ENCODE results near the gene MTOR. TPM values are rescaled to one million over a fixed set of nuclear protein-coding genes. Genes with fewer than 3 reads are reported as not detected.

Gene MTOR
- total RNA-seq, 1 experiment from 2014 or later, result 48.0 TPM

GRCh38 chr1:11179125-11179524 is 83.2 kb downstream of the MTOR start:
- TF ChIP-seq CTCF (conservative IDR thresholded peaks at IDR 0.05; ENCODE audit: low read depth, low read length) (no peak), EZH2 (IDR thresholded peaks at IDR 0.05; ENCODE audit: low read length, unreplicated experiment) (no peak), EZH2phosphoT487 (IDR thresholded peaks at IDR 0.05; ENCODE audit: borderline replicate concordance, low read length) (no peak)
- intact Hi-C loops (cut with micrococcal nuclease), result no loop called here
- H3K27me3 ChIP-seq (ENCODE audit: low read length), result no peaks in the 10 kb centered on the region
- BruUV-seq (replicated peaks), result no TSS peak
- H3K79me2 ChIP-seq (ENCODE audit: low read length), result no peaks in the 10 kb centered on the region
- H3K27ac ChIP-seq (ENCODE audit: low read length), result no peak overlapping the region
- no peaks in the 10 kb centered on the region for H3K9me2 ChIP-seq (replicated peaks; ENCODE audit: low read length)
- no peaks in the 10 kb centered on the region for H3K9me3 ChIP-seq (ENCODE audit: low read length)
- H4K20me1 ChIP-seq (ENCODE audit: low read length), result no peaks in the 10 kb centered on the region
- no peaks in the 10 kb centered on the region for H3F3A ChIP-seq (ENCODE audit: low read length, unreplicated experiment)
- peaks cover 34% of the 10 kb centered on the region for H3K4me1 ChIP-seq (ENCODE audit: insufficient read depth, low read length)
- peaks cover 12% of the 10 kb centered on the region; the same call in 1 of the 2 replicates for H3K36me3 ChIP-seq (ENCODE audit: low read depth, low read length)
- H3K4me2 ChIP-seq (ENCODE audit: low read length), result no peak overlapping the region
- H3K9ac ChIP-seq (ENCODE audit: low read length), result no peak overlapping the region
- no peak for ATAC-seq
- CTCF ChIA-PET, result no interaction called here
- DNase-seq, result no peak
- POLR2A ChIA-PET (ENCODE audit: unreplicated experiment), result no interaction called here
- H2AFZ ChIP-seq (ENCODE audit: low read length), result no peak overlapping the region
- H3K4me3 ChIP-seq (ENCODE audit: low read length), result no peak overlapping the region

DNA sequence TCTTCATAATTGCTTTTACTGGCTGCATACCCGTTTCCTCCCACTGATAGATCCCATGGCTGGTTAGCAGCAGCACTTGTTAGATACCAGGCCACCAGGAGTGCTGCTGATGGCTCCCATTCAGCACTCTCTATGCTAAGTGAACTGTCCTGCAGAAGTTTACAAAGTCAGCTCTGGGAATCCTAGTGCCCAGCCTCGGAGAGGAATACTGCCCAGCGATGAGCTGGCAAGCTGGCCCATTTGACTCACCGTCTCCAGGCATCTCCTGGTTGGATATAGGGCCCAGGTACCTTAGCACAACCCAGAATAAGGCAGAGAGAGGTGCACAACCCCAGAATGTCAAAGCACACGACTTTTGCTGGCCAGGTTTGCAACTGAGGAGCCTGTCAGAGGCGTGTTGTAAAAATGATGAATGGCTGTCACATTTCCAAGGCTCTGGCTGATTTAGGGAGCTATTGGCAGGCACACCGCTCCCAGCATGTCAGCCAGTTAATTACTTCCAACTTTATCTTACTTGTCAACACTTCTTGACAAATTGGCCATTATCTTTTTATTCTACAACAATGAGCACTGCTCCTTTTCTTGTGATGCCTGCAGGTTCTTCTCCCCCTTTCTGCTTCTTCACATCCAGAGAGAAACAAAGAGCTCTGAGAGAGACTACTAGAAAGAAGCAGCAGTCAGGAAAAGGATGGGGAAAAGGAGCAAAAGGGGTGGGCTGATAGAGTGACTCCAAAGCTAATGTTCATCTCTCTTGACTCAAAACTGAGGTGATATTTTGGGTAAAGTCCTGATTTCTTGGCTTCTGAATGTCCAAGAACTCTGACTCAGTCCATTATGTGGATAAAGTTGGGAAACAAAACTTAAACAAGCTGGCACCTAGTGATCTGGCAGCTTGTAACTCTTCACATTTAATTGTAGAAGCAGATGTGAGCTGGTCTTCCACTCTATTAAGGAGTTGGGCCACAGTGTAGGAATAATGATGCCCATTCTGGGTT is 84.0 kb downstream of the MTOR start:
- Histone ChIP-seq H3K9ac (ENCODE audit: low read length) (no peak overlapping the region), H2AFZ (ENCODE audit: low read length) (no peak overlapping the region), H3K9me2 (replicated peaks; ENCODE audit: low read length) (no peaks in the 10 kb centered on the region), H3F3A (ENCODE audit: low read length, unreplicated experiment) (no peaks in the 10 kb centered on the region), H3K36me3 (ENCODE audit: low read depth, low read length) (peaks cover 9% of the 10 kb centered on the region; the same call in 1 of the 2 replicates), H3K9me3 (ENCODE audit: low read length) (no peaks in the 10 kb centered on the region), H3K79me2 (ENCODE audit: low read length) (no peaks in the 10 kb centered on the region), H3K4me2 (ENCODE audit: low read length) (no peak overlapping the region), H3K27ac (ENCODE audit: low read length) (no peak overlapping the region), H4K20me1 (ENCODE audit: low read length) (no peaks in the 10 kb centered on the region), H3K4me3 (ENCODE audit: low read length) (no peak overlapping the region), H3K4me1 (ENCODE audit: insufficient read depth, low read length) (peaks cover 34% of the 10 kb centered on the region), H3K27me3 (ENCODE audit: low read length) (no peaks in the 10 kb centered on the region)
- CTCF ChIA-PET, result no interaction called here
- ATAC-seq (no peak), DNase-seq (peak; percentile 27)
- TF ChIP-seq EZH2phosphoT487 (IDR thresholded peaks at IDR 0.05; ENCODE audit: borderline replicate concordance, low read length) (no peak), EZH2 (IDR thresholded peaks at IDR 0.05; ENCODE audit: low read length, unreplicated experiment) (no peak), CTCF (conservative IDR thresholded peaks at IDR 0.05; ENCODE audit: low read depth, low read length) (no peak)
- POLR2A ChIA-PET (ENCODE audit: unreplicated experiment), result no interaction called here
- BruUV-seq (replicated peaks), result no TSS peak
- intact Hi-C loops (cut with micrococcal nuclease), result no loop called here
